ENCODE data around the gene LDHA.
"Not testable (repeated sequence)": the region's sequence is repeated elsewhere in the genome, so short reads cannot be mapped to it uniquely, and the experiment has no call there.

- TF ChIP-seq CTCF, POLR2A (IDR thresholded peaks at IDR 0.05): not testable (repeated sequence)
These were observed 6.7 kb downstream of the LDHA start for GRCh38 chr11:18401077-18401476.
